Measurements from ENCODE around the gene ATP8A2.

ATP8A2 gene

GRCh38 chr13:26017932-26018665, 646.3 kb downstream of the ATP8A2 start:
- no peak for DNase-seq
- intact Hi-C loops (cut with DNase I): no loop called here

GRCh38 chr13:26019251-26019650, 647.5 kb downstream of the ATP8A2 start:
- intact Hi-C loops (cut with DNase I): no loop called here

GRCh38 chr13:26019881-26020870, 648.4 kb downstream of the ATP8A2 start:
- DNase-seq: no peak
- intact Hi-C loops (cut with DNase I): no loop called here

More at GRCh38 chr13:26019251-26019650, 647.5 kb downstream of the ATP8A2 start:
- no peak for DNase-seq

GRCh38 chr13:26020891-26021290, 649.1 kb downstream of the ATP8A2 start:
- intact Hi-C loops (cut with DNase I): no loop called here
- no peak for DNase-seq

- no peak for DNase-seq
- intact Hi-C loops (cut with DNase I): no loop called here
These were observed 649.7 kb downstream of the ATP8A2 start for GRCh38 chr13:26021516-26021915.

- intact Hi-C loops (cut with DNase I): no loop called here
- no peak for DNase-seq
These were observed 650.2 kb downstream of the ATP8A2 start for GRCh38 chr13:26021956-26022355.

GRCh38 chr13:26022538-26023292, 650.9 kb downstream of the ATP8A2 start:
- intact Hi-C loops (cut with DNase I): no loop called here

GRCh38 chr13:26024558-26024957, 652.8 kb downstream of the ATP8A2 start:
- intact Hi-C loops (cut with DNase I): no loop called here
- no peak for DNase-seq

More at GRCh38 chr13:26022538-26023292, 650.9 kb downstream of the ATP8A2 start:
- no peak for DNase-seq

GRCh38 chr13:26025196-26025595, 653.4 kb downstream of the ATP8A2 start:
- DNase-seq: peak in 6 of 10 donors; percentile 30 to 92 (median 56)
- intact Hi-C loops (cut with DNase I): no loop called here

GRCh38 chr13:26025771-26026170, 654.0 kb downstream of the ATP8A2 start:
- DNase-seq: peak in 1 of 10 donors; percentile 49
- intact Hi-C loops (cut with DNase I): no loop called here

- intact Hi-C loops (cut with DNase I): no loop called here
- peak in 1 of 10 donors; percentile 60 for DNase-seq
These were observed 654.4 kb downstream of the ATP8A2 start for GRCh38 chr13:26026211-26026610.

- intact Hi-C loops (cut with DNase I): no loop called here
- no peak for DNase-seq
These were observed 657.9 kb downstream of the ATP8A2 start for GRCh38 chr13:26029581-26030136.

GRCh38 chr13:26030331-26030730, 658.6 kb downstream of the ATP8A2 start:
- intact Hi-C loops (cut with DNase I): no loop called here
- no peak for DNase-seq

GRCh38 chr13:26034018-26034417, 662.2 kb downstream of the ATP8A2 start:
- DNase-seq: peak in 1 of 10 donors; percentile 60

GRCh38 chr13:26036383-26036782, 664.6 kb downstream of the ATP8A2 start:
- intact Hi-C loops (cut with DNase I): no loop called here
- no peak for DNase-seq

More at GRCh38 chr13:26034018-26034417, 662.2 kb downstream of the ATP8A2 start:
- intact Hi-C loops (cut with DNase I): no loop called here

- intact Hi-C loops (cut with DNase I): no loop called here
- DNase-seq: peak in 7 of 10 donors; percentile 35 to 89 (median 73)
These were observed 665.5 kb downstream of the ATP8A2 start for GRCh38 chr13:26037302-26037701.

GRCh38 chr13:26038931-26039475, 667.2 kb downstream of the ATP8A2 start:
- intact Hi-C loops (cut with DNase I): no loop called here
- no peak for DNase-seq

GRCh38 chr13:26041444-26041843, 669.7 kb downstream of the ATP8A2 start:
- intact Hi-C loops (cut with DNase I): no loop called here
- no peak for DNase-seq

GRCh38 chr13:26042785-26043184, 671.0 kb downstream of the ATP8A2 start:
- intact Hi-C loops (cut with DNase I): no loop called here

GRCh38 chr13:26045142-26045541, 673.4 kb downstream of the ATP8A2 start:
- intact Hi-C loops (cut with DNase I): no loop called here
- no peak for DNase-seq

More at GRCh38 chr13:26042785-26043184, 671.0 kb downstream of the ATP8A2 start:
- no peak for DNase-seq

Measured in posterior cingulate gyrus (tissue), 11 donors.